Adipose tissue (tissue), 3 donors: ENCODE results near the gene DZANK1. TPM values are rescaled to one million over a fixed set of nuclear protein-coding genes. Genes with fewer than 3 reads are reported as not detected.
"Not testable (repeated sequence)": the region's sequence is repeated elsewhere in the genome, so short reads cannot be mapped to it uniquely, and the experiment has no call there.

Source experiments
- H3K27ac ChIP-seq: one replicate; pipeline ENCODE4 v1.5.1; 2013; ENCODE audit warnings: low read depth, low read length
- WGBS, 3 donors: extraction: QIAGEN DNeasy Blood & Tissue Kit; methylation state at CpG; one replicate each; pipeline ENCODE4 v1.1.7; 2013; 5-methylcytosine and 5-hydroxymethylcytosine counted together
- polyA plus RNA-seq, 3 donors: library from polyadenylated mRNA; stranded (reverse); fragments of 200-250 nt; gene quantifications; one replicate each; pipeline ENCODE4 v1.2.3, GENCODE V29; 2013
- donor health status: healthy with polysubstance abuse.
- donor health status: Bipolar disorder and iron deficiency.
- donor health status: healthy.

The DZANK1 gene
- polyA plus RNA-seq, 3 donors: 0.92 to 1.3 (median 1.0) TPM

GRCh38 chr20:18397030-18397429, 69.8 kb downstream of the DZANK1 start:
- WGBS, 3 donors: 32 to 80% (median 35%) methylated on average over 4 of the region's 4 CpGs
- H3K27ac ChIP-seq: no peak overlapping the region

GRCh38 chr20:18395544-18395943, 71.3 kb downstream of the DZANK1 start:
- WGBS, 3 donors: 60 to 73% (median 69%) methylated on average over 1 of the region's 1 CpG
- no peak overlapping the region for H3K27ac ChIP-seq

GRCh38 chr20:18394363-18394762, 72.5 kb downstream of the DZANK1 start:
- no peak overlapping the region for H3K27ac ChIP-seq
- 16 to 61% (median 57%) methylated on average over 4 of the region's 4 CpGs for WGBS, 3 donors

- 74 to 85% (median 77%) methylated on average over 5 of the region's 5 CpGs for WGBS, 3 donors
- no peak overlapping the region for H3K27ac ChIP-seq
Observed at GRCh38 chr20:18391686-18392085, 75.1 kb downstream of the DZANK1 start.

GRCh38 chr20:18390201-18390600, 76.6 kb downstream of the DZANK1 start:
- H3K27ac ChIP-seq: no peak overlapping the region
- 36 to 70% (median 46%) methylated on average over 3 of the region's 3 CpGs for WGBS, 3 donors

- WGBS, 3 donors: 67 to 77% (median 77%) methylated on average over 6 of the region's 6 CpGs
- H3K27ac ChIP-seq: no peak overlapping the region
Observed at GRCh38 chr20:18388860-18389259, 78.0 kb downstream of the DZANK1 start.

- 80 to 85% (median 83%) methylated on average over 7 of the region's 7 CpGs for WGBS, 3 donors
Observed at GRCh38 chr20:18380908-18381529, 85.8 kb downstream of the DZANK1 start.

GRCh38 chr20:18377896-18378481, 88.8 kb downstream of the DZANK1 start:
- 63 to 74% (median 68%) methylated on average over 8 of the region's 8 CpGs for WGBS, 3 donors
- H3K27ac ChIP-seq: no peak overlapping the region

More at GRCh38 chr20:18380908-18381529, 85.8 kb downstream of the DZANK1 start:
- H3K27ac ChIP-seq: no peak overlapping the region

GRCh38 chr20:18375551-18375950, 91.3 kb downstream of the DZANK1 start:
- 95 to 96% (median 95%) methylated on average over 26 to 28 of the region's 28 CpGs for WGBS, 3 donors
- H3K27ac ChIP-seq: not testable (repeated sequence)

GRCh38 chr20:18372296-18372695, 94.5 kb downstream of the DZANK1 start:
- no peak overlapping the region for H3K27ac ChIP-seq
- WGBS, 3 donors: 48 to 56% (median 50%) methylated on average over 1 of the region's 1 CpG

- WGBS, 3 donors: 68 to 77% (median 69%) methylated on average over 2 of the region's 2 CpGs
Observed at GRCh38 chr20:18364768-18365167, 102.1 kb downstream of the DZANK1 start.

GRCh38 chr20:18363708-18364107, 103.1 kb downstream of the DZANK1 start:
- 85 to 94% (median 88%) methylated on average over 2 of the region's 2 CpGs for WGBS, 3 donors
- H3K27ac ChIP-seq: no peak overlapping the region

More at GRCh38 chr20:18364768-18365167, 102.1 kb downstream of the DZANK1 start:
- no peak overlapping the region for H3K27ac ChIP-seq

- H3K27ac ChIP-seq: no peak overlapping the region
- 78 to 91% (median 89%) methylated on average over 13 of the region's 13 CpGs for WGBS, 3 donors
Observed at GRCh38 chr20:18362916-18363315, 103.9 kb downstream of the DZANK1 start.

- WGBS, 3 donors: 71 to 90% (median 74%) methylated on average over 1 of the region's 1 CpG
- no peak overlapping the region for H3K27ac ChIP-seq
Observed at GRCh38 chr20:18361678-18362077, 105.2 kb downstream of the DZANK1 start.

GRCh38 chr20:18360635-18361034, 106.2 kb downstream of the DZANK1 start:
- 14 to 31% (median 15%) methylated on average over 1 of the region's 1 CpG for WGBS, 3 donors
- no peak overlapping the region for H3K27ac ChIP-seq

GRCh38 chr20:18359854-18360253, 107.0 kb downstream of the DZANK1 start:
- 91 to 97% (median 93%) methylated on average over 1 of the region's 1 CpG for WGBS, 3 donors
- H3K27ac ChIP-seq: no peak overlapping the region

- WGBS, 3 donors: 59 to 65% (median 62%) methylated on average over 3 of the region's 3 CpGs
- H3K27ac ChIP-seq: not testable (repeated sequence)
Observed at GRCh38 chr20:18349749-18350148, 117.1 kb downstream of the DZANK1 start.
